K562 (cell line): ENCODE data around the gene PTK6. TPM values are rescaled to one million over a fixed set of nuclear protein-coding genes. Genes with fewer than 3 reads are reported as not detected.

Experiments used
- ATAC-seq: fragments of 200-7000 bp; cut with Tn5 transposase; 3 replicates; pipeline ENCODE4 v1.9.1; 2020; ENCODE audit warnings: moderate library complexity
- BruUV-seq: library from RNA; stranded (reverse); fragments of 400-500 nt; replicated peaks from 2 replicates; lab custom pipeline; 2021; lab: Mats Ljungman, UMichigan
- CTCF ChIA-PET: fragments of 300-600 bp; formaldehyde crosslinking; extraction: SDS; loops from one replicate; lab custom pipeline; 2021; ENCODE audit warnings: low intra/inter-chr PET ratio; lab: Yijun Ruan, JAX
- POLR2A ChIA-PET: fragments of 300-600, 350-650 bp; sonication (Branson Sonifier 250); formaldehyde crosslinking; extraction: SDS; loops from one replicate; lab custom pipeline; 2021; ENCODE audit warnings: antibody characterized with exemption, inconsistent platforms; lab: Yijun Ruan, JAX
- DNase-seq, 4 experiments: peaks; one replicate each; pipeline versions ENCODE4 v3.0.0 to v3.0.0-alpha.2; 2011 to 2018; ENCODE audit warnings: low spot score in 3 of 4, mixed read lengths in 3 of 4; ENCODE audit errors: extremely low read depth in 1 of 4
- FAIRE-seq: peaks from 2 replicates; lab custom pipeline; 2011; peaks lifted over from hg19 to GRCh38; lab: Jason Lieb, UNC
- H2AFZ ChIP-seq: 2 replicates; pipeline ENCODE4 v1.6.0; 2011; ENCODE audit warnings: low read depth, low read length, control low read depth, inconsistent platforms
- H3K27ac ChIP-seq: fragments of 200-600 bp; 3 replicates; pipeline ENCODE4 v1.8.0; 2011; ENCODE audit warnings: low read depth, mild to moderate bottlenecking, control low read depth, inconsistent platforms, low read length, moderate library complexity, mixed read lengths; ENCODE audit errors: extremely low read depth
- H3K27me3 ChIP-seq, 2 experiments: fragments of 300-600 bp in 1 of 2; 2 replicates in 1 of 2; 3 replicates in 1 of 2; pipeline versions ENCODE4 v1.6.0 to v1.8.0; 2011; ENCODE audit warnings: inconsistent platforms in 2 of 2, low read length in 2 of 2, mild to moderate bottlenecking in 1 of 2, mixed read lengths in 1 of 2, moderate library complexity in 1 of 2; ENCODE audit not compliant: control insufficient read depth in 2 of 2, insufficient read depth in 2 of 2
- H3K36me3 ChIP-seq: fragments of 300-600 bp; 3 replicates; pipeline ENCODE4 v1.8.0; 2011; ENCODE audit warnings: mild to moderate bottlenecking, low read length, inconsistent platforms; ENCODE audit not compliant: control insufficient read depth, insufficient read depth
- H3K4me1 ChIP-seq, 2 experiments: fragments of 200-600 bp in 1 of 2; replicated peaks in 1 of 2; 2 replicates in 1 of 2; 3 replicates in 1 of 2; pipeline versions ENCODE4 v1.5.1 to v1.8.0; 2011; ENCODE audit warnings: inconsistent platforms in 2 of 2, low read length in 2 of 2, mild to moderate bottlenecking in 1 of 2, mixed read lengths in 1 of 2, moderate library complexity in 1 of 2; ENCODE audit not compliant: control insufficient read depth in 2 of 2, insufficient read depth in 2 of 2
- H3K4me2 ChIP-seq: 2 replicates; pipeline ENCODE4 v1.6.1; 2011; ENCODE audit warnings: low read length, control low read depth, inconsistent platforms, mixed read lengths; ENCODE audit not compliant: insufficient read depth
- H3K4me3 ChIP-seq: fragments of 200-600 bp; sonication (generic), shearing (Covaris generic); 2 replicates; pipeline ENCODE4 v1.5.1; 2016; ENCODE audit warnings: control low read depth, inconsistent platforms
- H3K79me2 ChIP-seq: fragments of 200-600 bp; 3 replicates; pipeline ENCODE4 v1.8.0; 2011; ENCODE audit warnings: low read length, inconsistent platforms; ENCODE audit not compliant: control insufficient read depth, insufficient read depth
- H3K9ac ChIP-seq, 2 experiments: 2 replicates each; pipeline versions ENCODE4 v1.6.0 to v1.6.1; 2011; ENCODE audit warnings: low read depth in 2 of 2, low read length in 2 of 2, control low read depth in 1 of 2, inconsistent platforms in 1 of 2, mild to moderate bottlenecking in 1 of 2, mixed read lengths in 1 of 2; ENCODE audit not compliant: insufficient read depth in 1 of 2
- H3K9me1 ChIP-seq: one replicate; pipeline ENCODE4 v1.6.0; 2011; ENCODE audit warnings: inconsistent platforms, mild to moderate bottlenecking, low read length, moderate library complexity; ENCODE audit not compliant: control insufficient read depth, insufficient read depth
- H3K9me3 ChIP-seq: replicated peaks from 2 replicates; pipeline ENCODE4 v1.5.1; 2011; ENCODE audit warnings: low read depth, low read length, inconsistent platforms; ENCODE audit not compliant: control insufficient read depth, insufficient read depth
- H4K20me1 ChIP-seq: replicated peaks from 2 replicates; pipeline ENCODE4 v1.6.1; 2011; ENCODE audit warnings: low read length, inconsistent platforms, mixed read lengths; ENCODE audit not compliant: control insufficient read depth, insufficient read depth
- CSDE1 ChIP-seq, 2 experiments: fragments of 450-650 bp; IDR thresholded peaks; 2 replicates each; pipeline ENCODE4 v1.6.1; 2016; ENCODE audit warnings: mild to moderate bottlenecking in 1 of 2
- FOSL1 ChIP-seq: fragments of 200-800 bp; sonication (Bioruptor generic); conservative IDR thresholded peaks from 2 replicates; pipeline ENCODE4 v1.6.1; 2016; ENCODE audit warnings: missing genetic modification characterization, missing compliant biosample characterization
- POLR2A ChIP-seq: fragments of 450-650 bp; conservative IDR thresholded peaks from 2 replicates; pipeline ENCODE4 v1.6.1; 2016
- POLR2G ChIP-seq: fragments of 200-400 bp; formaldehyde crosslinking; IDR thresholded peaks from 2 replicates; pipeline ENCODE4 v1.6.1; 2017; ENCODE audit warnings: low read depth, mild to moderate bottlenecking, antibody characterized with exemption, low read length, moderate library complexity
- PRPF4 ChIP-seq: fragments of 200-400 bp; formaldehyde crosslinking; IDR thresholded peaks from one replicate; pipeline ENCODE4 v1.6.1; 2017; ENCODE audit warnings: low read length, low read depth, mild to moderate bottlenecking; ENCODE audit not compliant: insufficient read depth, poor library complexity, severe bottlenecking
- RBFOX2 ChIP-seq: fragments of 200-400 bp; formaldehyde crosslinking; IDR thresholded peaks from 2 replicates; pipeline ENCODE4 v1.6.1; 2017; ENCODE audit warnings: low read depth, mild to moderate bottlenecking, low read length, moderate library complexity
- RFX1 ChIP-seq: fragments of 450-650 bp; IDR thresholded peaks from 2 replicates; pipeline ENCODE4 v1.6.1; 2016; ENCODE audit warnings: mild to moderate bottlenecking, moderate library complexity
- TCFL5 ChIP-seq: fragments of 250-450 bp; sonication (Bioruptor Pico); conservative IDR thresholded peaks from 2 replicates; pipeline ENCODE4 v1.6.1; 2021; ENCODE audit warnings: mild to moderate bottlenecking, moderate library complexity, matching md5 sums
- ZC3H4 ChIP-seq: sonication (generic); formaldehyde crosslinking; IDR thresholded peaks from 2 replicates; pipeline ENCODE4 v1.9.0; 2021; ENCODE audit warnings: missing genetic modification reagents, borderline replicate concordance
- ZNF444 ChIP-seq: fragments of 250-450 bp; sonication (Bioruptor Pico); IDR thresholded peaks from 2 replicates; pipeline ENCODE4 v1.4.0; 2020; ENCODE audit warnings: mild to moderate bottlenecking, moderate library complexity
- WGBS: fragments of 100-300 bp; shearing (Covaris generic); methylation state at CpG from one replicate; pipeline ENCODE4 v1.1.6; 2016; ENCODE audit warnings: low coverage, mixed read lengths; ENCODE audit not compliant: insufficient coverage; ENCODE audit errors: missing lambda C conversion rate; 5-methylcytosine and 5-hydroxymethylcytosine counted together
- in situ Hi-C: fragments of 300-500 bp; cut with MboI; formaldehyde crosslinking; loops from 4 replicates; pipeline ENCODE4 v1.15.0; 2018; ENCODE audit warnings: inconsistent platforms, mixed read lengths
- intact Hi-C: fragments of 100-400 bp; cut with micrococcal nuclease; formaldehyde crosslinking; loops from 2 replicates; pipeline ENCODE4 v1.14.2; 2022
- polyA plus RNA-seq, 8 experiments: library from polyadenylated mRNA; depleted of rRNA in 4 of 8; stranded (reverse) in 5 of 8; unstranded in 3 of 8; fragments of >200 nt; fragmentation: Nextera tagmentation in 2 of 8; fragmentation: Illumina TruSeq in 1 of 8; extraction: Ambion mirVana in 2 of 8; extraction: Trizol in 1 of 8; gene quantifications; 2 replicates each; pipeline versions ENCODE4 v1.2.1 to v1.2.3, GENCODE V29; 2011 to 2014; ENCODE audit warnings: inconsistent platforms in 1 of 8, missing spikeins in 1 of 8
- total RNA-seq, 7 experiments: library from RNA; depleted of rRNA in 6 of 7; stranded (reverse); fragments of >200 nt in 6 of 7; fragmentation: Illumina TruSeq in 2 of 7; extraction: Trizol in 2 of 7; gene quantifications; 2 replicates each; pipeline versions ENCODE4 v1.2.1 to v1.2.3, GENCODE V29; 2011 to 2021; ENCODE audit warnings: low replicate concordance in 1 of 7
- TF ChIP-seq, protein P1 (sequence below): sonication (generic); formaldehyde crosslinking; IDR thresholded peaks from 2 replicates; pipeline ENCODE4 v1.8.0; 2023; ENCODE audit warnings: mild to moderate bottlenecking, missing genetic modification reagents

PTK6 gene
- total and polyA plus RNA-seq, 9 of the 15 experiments (the other 6 are each of a cell fraction or from before 2014, with no cell fraction given), result 0.07 TPM; not detected in 8

DNA sequence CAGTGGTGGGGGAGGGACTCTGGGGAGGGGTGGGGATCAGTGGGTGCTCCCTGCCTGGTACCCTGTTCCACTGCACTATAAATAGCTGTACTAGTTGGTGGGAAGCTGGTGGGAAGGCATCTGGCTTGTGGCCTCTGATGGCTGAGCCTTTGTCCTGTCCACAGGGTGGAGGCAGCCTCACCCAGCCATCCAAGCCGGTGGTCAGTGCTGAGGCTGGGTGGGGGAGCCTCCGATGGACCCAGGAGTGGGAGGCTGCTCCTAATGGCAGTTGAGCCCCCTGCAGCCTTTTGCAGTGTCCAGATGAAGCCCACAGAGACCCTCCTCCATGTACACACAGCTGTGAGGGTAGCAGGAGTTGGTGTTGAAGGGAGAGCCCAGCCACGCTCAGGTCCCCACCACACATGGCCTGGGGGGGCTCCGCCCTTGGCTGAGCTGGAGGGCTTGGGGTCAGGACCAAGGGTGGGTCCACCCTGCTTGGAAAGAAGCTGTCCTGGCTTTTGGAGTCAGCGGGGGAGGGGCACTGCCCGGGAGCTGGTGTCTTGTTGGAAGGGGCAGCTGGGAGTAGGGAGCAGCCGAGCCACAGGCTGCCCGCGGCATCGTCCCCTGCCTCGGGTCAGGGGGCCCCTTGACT lies 14.1 kb downstream of the PTK6 start (continued):
- TF ChIP-seq PRPF4 (no peak), POLR2A (peak; percentile 29)
- TF ChIP-seq, all 486 proteins: peak for 7

GRCh38 chr20:63522091-63522868 lies 14.9 kb downstream of the PTK6 start:
- no TSS peak for BruUV-seq
- TF ChIP-seq ZNF444 (no peak), RFX1 (no peak), ZC3H4 (CRISPR knock-in tag) (0 out of 2 replicates have a peak, but pooled peaks have one; percentile 42), TCFL5 (CRISPR knock-in tag) (no peak), RBFOX2 (peak; percentile 69), POLR2G (peak; percentile 73), CSDE1 (IDR thresholded peaks at IDR 0.05) (no peak), FOSL1 (tag) (no peak)
- TF ChIP-seq, protein P1, sequence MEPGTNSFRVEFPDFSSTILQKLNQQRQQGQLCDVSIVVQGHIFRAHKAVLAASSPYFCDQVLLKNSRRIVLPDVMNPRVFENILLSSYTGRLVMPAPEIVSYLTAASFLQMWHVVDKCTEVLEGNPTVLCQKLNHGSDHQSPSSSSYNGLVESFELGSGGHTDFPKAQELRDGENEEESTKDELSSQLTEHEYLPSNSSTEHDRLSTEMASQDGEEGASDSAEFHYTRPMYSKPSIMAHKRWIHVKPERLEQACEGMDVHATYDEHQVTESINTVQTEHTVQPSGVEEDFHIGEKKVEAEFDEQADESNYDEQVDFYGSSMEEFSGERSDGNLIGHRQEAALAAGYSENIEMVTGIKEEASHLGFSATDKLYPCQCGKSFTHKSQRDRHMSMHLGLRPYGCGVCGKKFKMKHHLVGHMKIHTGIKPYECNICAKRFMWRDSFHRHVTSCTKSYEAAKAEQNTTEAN (CRISPR knock-in tag), result 0 out of 2 replicates have a peak, but pooled peaks have one; percentile 60
- 86% methylated on average over 12 of the region's 13 CpGs for WGBS
- H4K20me1 ChIP-seq, result no peaks in the 10 kb centered on the region
- no peaks in the 10 kb centered on the region for H3K9me1 ChIP-seq
- peaks cover 14% of the 10 kb centered on the region for H3K79me2 ChIP-seq
- no peak overlapping the region for H2AFZ ChIP-seq
- 0 out of 4 replicates have a peak overlapping the region, but pooled peaks of 1 of the 2 experiments have one; percentile 31 for H3K9ac ChIP-seq
- intact Hi-C loops, result no loop called here
- no peak overlapping the region for H3K4me3 ChIP-seq
- ChIA-PET CTCF (no interaction called here), POLR2A (interaction anchor here (0.6 to 4.0 kb wide), 9 partner anchors 10 to 250 kb away, joined by 3 to 27 read pairs (median 4); no protein-coding TSS in a partner anchor)
- no peak overlapping the region; the same call in 1 of the 2 replicates for H3K4me2 ChIP-seq
- FAIRE-seq, result no peak
- no peak for DNase-seq
- in situ Hi-C loops, result no loop called here
- peaks cover 23% of the 10 kb centered on the region; the same call in 2 of the 3 replicates for H3K36me3 ChIP-seq
- peaks cover 19 to 22% of the 10 kb centered on the region in 2 experiments for H3K27me3 ChIP-seq
- ATAC-seq, result no peak
- no peak overlapping the region for H3K27ac ChIP-seq
- peaks cover 10 to 57% of the 10 kb centered on the region in 2 experiments for H3K4me1 ChIP-seq
- H3K9me3 ChIP-seq, result peaks cover 7% of the 10 kb centered on the region
